IMR-90 (cell line): ENCODE data around the gene PMEPA1. TPM values are rescaled to one million over a fixed set of nuclear protein-coding genes. Genes with fewer than 3 reads are reported as not detected.

Experiments used
- ATAC-seq: fragments of 200-7000 bp; cut with Tn5 transposase; 2 replicates; pipeline ENCODE4 v1.9.1; 2020; ENCODE audit warnings: low read depth, mild to moderate bottlenecking, moderate library complexity
- BruUV-seq: library from RNA; stranded (reverse); fragments of 400-500 nt; replicated peaks from 2 replicates; lab custom pipeline; 2021; lab: Mats Ljungman, UMichigan
- CTCF ChIA-PET: fragments of 300-600 bp; formaldehyde crosslinking; extraction: SDS; loops from one replicate; lab custom pipeline; 2021; ENCODE audit warnings: antibody characterized with exemption; lab: Yijun Ruan, JAX
- POLR2A ChIA-PET: fragments of 300-600 bp; sonication (Branson Sonifier 250); formaldehyde crosslinking; loops from one replicate; lab custom pipeline; 2022; ENCODE audit warnings: antibody characterized with exemption; ENCODE audit not compliant: unreplicated experiment; lab: Charles Lee
- DNase-seq: peaks from one replicate; pipeline ENCODE4 v3.0.0; 2013
- H2AFZ ChIP-seq: replicated peaks from 2 replicates; pipeline ENCODE3; 2013; ENCODE audit warnings: low read length, mild to moderate bottlenecking; ENCODE audit not compliant: poor library complexity
- H2AK5ac ChIP-seq: 2 replicates; pipeline ENCODE4 v1.6.1; 2013; ENCODE audit warnings: low read depth, low read length, inconsistent platforms
- H2AK9ac ChIP-seq: replicated peaks from 2 replicates; pipeline ENCODE3; 2013; ENCODE audit warnings: mild to moderate bottlenecking, low read depth, low read length, moderate library complexity; ENCODE audit not compliant: poor library complexity
- H2BK120ac ChIP-seq: 2 replicates; pipeline ENCODE4 v1.6.1; 2013; ENCODE audit warnings: low read depth, low read length, inconsistent platforms
- H2BK15ac ChIP-seq: 3 replicates; pipeline ENCODE4 v1.6.1; 2013; ENCODE audit warnings: low read depth, low read length, inconsistent platforms
- H2BK20ac ChIP-seq: 2 replicates; pipeline ENCODE4 v1.6.1; 2013; ENCODE audit warnings: low read depth, mild to moderate bottlenecking, inconsistent platforms, low read length, moderate library complexity
- H2BK5ac ChIP-seq: 2 replicates; pipeline ENCODE4 v1.6.1; 2013; ENCODE audit warnings: mild to moderate bottlenecking, low read depth, low read length, inconsistent platforms; ENCODE audit not compliant: poor library complexity, severe bottlenecking
- H3K14ac ChIP-seq: replicated peaks from 2 replicates; pipeline ENCODE4 v1.6.1; 2013; ENCODE audit warnings: low read depth, low read length, inconsistent platforms
- H3K18ac ChIP-seq: 2 replicates; pipeline ENCODE4 v1.6.1; 2013; ENCODE audit warnings: low read depth, low read length, control low read depth
- H3K23ac ChIP-seq: 2 replicates; pipeline ENCODE4 v1.6.1; 2013; ENCODE audit warnings: low read depth, low read length, inconsistent platforms
- H3K27ac ChIP-seq: 2 replicates; pipeline ENCODE4 v1.5.1; 2013; ENCODE audit warnings: mild to moderate bottlenecking, control low read depth, low read length; ENCODE audit not compliant: insufficient read depth
- H3K27me3 ChIP-seq: 2 replicates; pipeline ENCODE4 v1.6.1; 2013; ENCODE audit warnings: low read length; ENCODE audit not compliant: control insufficient read depth, insufficient read depth
- H3K36me3 ChIP-seq: 2 replicates; pipeline ENCODE4 v1.6.1; 2013; ENCODE audit warnings: low read length, mixed read lengths; ENCODE audit not compliant: control insufficient read depth, insufficient read depth
- H3K4ac ChIP-seq: 2 replicates; pipeline ENCODE4 v1.6.1; 2013; ENCODE audit warnings: low read depth, low read length, inconsistent platforms
- H3K4me1 ChIP-seq: 2 replicates; pipeline ENCODE4 v1.6.1; 2013; ENCODE audit warnings: low read length, mixed read lengths; ENCODE audit not compliant: control insufficient read depth, insufficient read depth
- H3K4me2 ChIP-seq: 2 replicates; pipeline ENCODE4 v1.6.1; 2013; ENCODE audit warnings: low read depth, mild to moderate bottlenecking, control low read depth, low read length, moderate library complexity
- H3K4me3 ChIP-seq: 2 replicates; pipeline ENCODE4 v1.5.1; 2013; ENCODE audit warnings: low read depth, mild to moderate bottlenecking, control low read depth, low read length, moderate library complexity; ENCODE audit not compliant: insufficient read depth
- H3K56ac ChIP-seq: 2 replicates; pipeline ENCODE4 v1.6.1; 2013; ENCODE audit warnings: low read length, inconsistent platforms; ENCODE audit not compliant: insufficient read depth; ENCODE audit errors: extremely low read depth
- H3K79me1 ChIP-seq, 2 experiments: 2 replicates each; pipeline ENCODE4 v1.6.1; 2013; ENCODE audit warnings: low read length in 2 of 2, inconsistent platforms in 1 of 2, low read depth in 1 of 2
- H3K9ac ChIP-seq: 2 replicates; pipeline ENCODE4 v1.6.1; 2013; ENCODE audit warnings: low read depth, low read length, control low read depth
- H3K9me1 ChIP-seq: 2 replicates; pipeline ENCODE4 v1.6.1; 2013; ENCODE audit warnings: low read length, inconsistent platforms; ENCODE audit not compliant: insufficient read depth
- H3K9me3 ChIP-seq: 2 replicates; pipeline ENCODE4 v1.6.1; 2013; ENCODE audit warnings: low read length; ENCODE audit not compliant: control insufficient read depth, insufficient read depth
- H4K20me1 ChIP-seq: 2 replicates; pipeline ENCODE4 v1.6.1; 2013; ENCODE audit warnings: low read length, inconsistent platforms; ENCODE audit not compliant: insufficient read depth
- H4K5ac ChIP-seq: 2 replicates; pipeline ENCODE4 v1.6.1; 2013; ENCODE audit warnings: mild to moderate bottlenecking, low read depth, low read length, control low read depth
- H4K8ac ChIP-seq, 2 experiments: 2 replicates each; pipeline ENCODE4 v1.6.1; 2013; ENCODE audit warnings: low read depth in 2 of 2, low read length in 2 of 2, control low read depth in 1 of 2, inconsistent platforms in 1 of 2
- H4K91ac ChIP-seq: 2 replicates; pipeline ENCODE4 v1.6.1; 2013; ENCODE audit warnings: low read depth, low read length, inconsistent platforms; ENCODE audit not compliant: insufficient read depth
- MAZ ChIP-seq: IDR thresholded peaks from 2 replicates; pipeline ENCODE4 v1.6.1; 2012; ENCODE audit warnings: low read depth, mild to moderate bottlenecking, low read length, improper control_type of control experiment, moderate library complexity, borderline replicate concordance
- RAD21 ChIP-seq: IDR thresholded peaks from 2 replicates; pipeline ENCODE4 v1.6.1; 2012; ENCODE audit warnings: low read length, improper control_type of control experiment
- WGBS, 2 experiments: methylation state at CpG; one replicate each; pipeline versions ENCODE4 v1.1.5 to v1.1.7; 2013; ENCODE audit warnings: missing lambda C conversion rate in 2 of 2; ENCODE audit not compliant: insufficient read length in 1 of 2; ENCODE audit errors: extremely low coverage in 2 of 2; 5-methylcytosine and 5-hydroxymethylcytosine counted together
- dilution Hi-C: fragments of 300-500 bp; cut with HindIII; formaldehyde crosslinking; loops from one replicate; pipeline ENCODE4 v1.14.3; 2018; ENCODE audit warnings: low sequenced_read_pairs; ENCODE audit not compliant: unreplicated experiment
- in situ Hi-C: fragments of 300-500 bp; cut with MboI; formaldehyde crosslinking; loops from 3 replicates; pipeline ENCODE4 v1.14.3; 2019; ENCODE audit warnings: low sequenced_read_pairs, inconsistent platforms, mixed read lengths
- intact Hi-C: fragments of 100-400 bp; cut with micrococcal nuclease; formaldehyde crosslinking; loops from 2 replicates; pipeline ENCODE4 v1.10.0; 2022
- polyA plus RNA-seq, 3 experiments: library from polyadenylated mRNA; depleted of rRNA; stranded (reverse); fragments of >200 nt; gene quantifications; 2 replicates each; pipeline ENCODE4 v1.2.3, GENCODE V29; 2012; ENCODE audit warnings: low replicate concordance in 1 of 3
- total RNA-seq: library from RNA; depleted of rRNA; stranded (reverse); fragments of >200 nt; gene quantifications from 2 replicates; pipeline ENCODE4 v1.2.3, GENCODE V29; 2012

Gene PMEPA1
- total and polyA plus RNA-seq, 2 of the 4 experiments (the other 2 are of a cell fraction): 2.0 to 6.9 TPM

DNA sequence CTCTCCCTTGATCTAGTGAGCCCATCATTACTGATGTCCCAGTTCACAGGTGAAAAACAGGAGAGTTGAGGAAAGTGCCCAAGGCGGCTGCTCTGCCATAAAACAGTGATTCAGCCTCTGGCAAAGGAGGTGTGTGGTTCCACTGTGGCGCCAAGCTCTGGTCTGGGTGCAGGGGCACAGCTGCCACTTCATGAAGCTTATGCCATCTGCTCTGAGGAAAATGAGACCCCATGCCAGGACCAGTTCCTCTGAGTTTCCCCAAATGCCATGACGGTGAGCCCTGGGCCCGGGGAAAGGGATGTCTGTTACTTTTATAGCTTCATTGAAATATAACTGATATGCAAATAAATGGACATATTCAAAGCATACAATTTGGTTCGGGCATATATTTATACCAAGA lies 55.9 kb downstream of the PMEPA1 start:
- no peak for DNase-seq
- ChIA-PET CTCF (interaction anchor here (0.8 to 2.0 kb wide), 5 partner anchors 433 to 516 kb away, joined by 3 to 9 read pairs (median 4); no protein-coding TSS in a partner anchor), POLR2A (no interaction called here)
- Histone ChIP-seq H3K4me2 (no peak overlapping the region), H3K23ac (no peak overlapping the region), H2BK15ac (no peak overlapping the region), H4K91ac (no peak overlapping the region), H3K36me3 (peaks cover 29% of the 10 kb centered on the region), H3K56ac (no peak overlapping the region), H2BK120ac (no peak overlapping the region), H2BK5ac (no peak overlapping the region), H3K27ac (no peak overlapping the region), H2BK20ac (no peak overlapping the region), H4K5ac (no peak overlapping the region), H2AK5ac (no peak overlapping the region), H3K4ac (no peak overlapping the region), H4K8ac (no peak overlapping the region), H3K9me1 (no peaks in the 10 kb centered on the region), H3K18ac (no peak overlapping the region), H3K4me1 (no peaks in the 10 kb centered on the region), H3K14ac (no peak overlapping the region), H3K9me3 (no peaks in the 10 kb centered on the region), H3K4me3 (no peak overlapping the region), H3K79me1 (no peaks in the 10 kb centered on the region), H3K27me3 (no peaks in the 10 kb centered on the region), H2AFZ (no peak overlapping the region), H2AK9ac (no peak overlapping the region), H4K20me1 (peaks cover 3% of the 10 kb centered on the region; the same call in 1 of the 2 replicates), H3K9ac (no peak overlapping the region)
- intact Hi-C loops (loop anchor here (1.0 to 10.0 kb wide), 4 partner anchors 55 to 525 kb away; no protein-coding TSS in a partner anchor), in situ Hi-C loops (loop anchor here (10.0 kb wide), 1 partner anchor 431 kb away; no protein-coding TSS in a partner anchor), dilution Hi-C loops (no loop called here)
- ATAC-seq: no peak
- WGBS, 2 experiments: 100% methylated on average over 1 of the region's 5 CpGs; no CpG with 5 or more reads in 1 of the 2 experiments
- TF ChIP-seq RAD21: no peak
- TF ChIP-seq MAZ: no peak
- no TSS peak for BruUV-seq
